ENCODE measurements around the gene FOXK2.

- no peak for TF ChIP-seq POLR2A (IDR thresholded peaks at IDR 0.05)
- TF ChIP-seq CTCF (IDR thresholded peaks at IDR 0.05) = no peak
Measured at GRCh38 chr17:82536512-82537201, 17.1 kb downstream of the FOXK2 start.
